Endodermal cell (in vitro differentiated cells): ENCODE measurements around the gene IGLL5. TPM values are rescaled to one million over a fixed set of nuclear protein-coding genes. Genes with fewer than 3 reads are reported as not detected.

Experiments used
- DNase-seq: peaks from one replicate; pipeline ENCODE4 v3.0.0-alpha.2; 2017
- H3K27ac ChIP-seq: 2 replicates; pipeline ENCODE4 v1.5.1; 2013; ENCODE audit warnings: mild to moderate bottlenecking, low read depth, low read length, moderate library complexity
- H3K27me3 ChIP-seq: 2 replicates; pipeline ENCODE4 v1.6.1; 2013; ENCODE audit warnings: mild to moderate bottlenecking, low read length, moderate library complexity; ENCODE audit not compliant: insufficient read depth, control insufficient read depth, poor library complexity, severe bottlenecking
- H3K36me3 ChIP-seq: 2 replicates; pipeline ENCODE4 v1.7.0; 2013; ENCODE audit warnings: mild to moderate bottlenecking, low read length, moderate library complexity; ENCODE audit not compliant: control insufficient read depth, insufficient read depth
- H3K4me1 ChIP-seq: one replicate; pipeline ENCODE4 v1.7.0; 2013; ENCODE audit warnings: low read length; ENCODE audit not compliant: control insufficient read depth, insufficient read depth
- H3K4me3 ChIP-seq: 2 replicates; pipeline ENCODE4 v1.5.1; 2013; ENCODE audit warnings: mild to moderate bottlenecking, low read length, moderate library complexity
- H3K9ac ChIP-seq: 2 replicates; pipeline ENCODE4 v1.6.1; 2013; ENCODE audit warnings: mild to moderate bottlenecking, low read length, moderate library complexity; ENCODE audit not compliant: poor library complexity, severe bottlenecking; ENCODE audit errors: extremely low read depth
- H3K9me3 ChIP-seq: 2 replicates; pipeline ENCODE4 v1.6.1; 2013; ENCODE audit warnings: mild to moderate bottlenecking, low read length, moderate library complexity; ENCODE audit not compliant: control insufficient read depth
- H3K27ac Mint-ChIP-seq: 2 replicates; pipeline ENCODE4 v1.8.0; 2020; ENCODE audit warnings: mixed read lengths
- H3K27me3 Mint-ChIP-seq: 2 replicates; pipeline ENCODE4 v1.8.0; 2021; ENCODE audit warnings: mild to moderate bottlenecking, mixed read lengths; ENCODE audit not compliant: insufficient read depth
- H3K36me3 Mint-ChIP-seq: 2 replicates; pipeline ENCODE4 v1.8.0; 2020; ENCODE audit warnings: low read depth, mixed read lengths
- H3K4me1 Mint-ChIP-seq: 2 replicates; pipeline ENCODE4 v1.8.0; 2020; ENCODE audit warnings: mixed read lengths
- H3K4me3 Mint-ChIP-seq: 2 replicates; pipeline ENCODE4 v1.8.0; 2020; ENCODE audit warnings: mild to moderate bottlenecking, moderate library complexity, mixed read lengths
- H3K9me3 Mint-ChIP-seq: 2 replicates; pipeline ENCODE4 v1.8.0; 2020; ENCODE audit warnings: mild to moderate bottlenecking, mixed read lengths
- CTCF ChIP-seq: fragments of 200-600 bp; sonication (generic); conservative IDR thresholded peaks from 2 replicates; pipeline ENCODE4 v1.5.0; 2021; ENCODE audit warnings: antibody characterized with exemption, mild to moderate bottlenecking
- WGBS, 2 experiments: methylation state at CpG; one replicate each; pipeline versions ENCODE4 v1.1.5 to v1.1.7; 2013; ENCODE audit warnings: missing lambda C conversion rate in 2 of 2, mixed read lengths in 1 of 2; ENCODE audit not compliant: insufficient coverage in 1 of 2, insufficient read length in 1 of 2; 5-methylcytosine and 5-hydroxymethylcytosine counted together
- total RNA-seq, 2 donors: library from RNA; stranded (reverse); fragmentation: NEBNext Ultra II Directional in 1 of 2; extraction: Animal tissue kit (Norgen Biotek cat#: 25700) in 1 of 2; gene quantifications; 2 replicates in 1 of 2; 3 replicates in 1 of 2; pipeline ENCODE4 v1.2.1, GENCODE V29; 2021

The IGLL5 gene
- total RNA-seq, 2 donors from 2014 or later, result not detected

GRCh38 chr22:22936915-22937656, 49.5 kb downstream of the IGLL5 start:
- Mint-ChIP-seq H3K4me1 (peaks cover 3% of the 10 kb centered on the region), H3K27me3 (peaks cover 11% of the 10 kb centered on the region), H3K9me3 (no peaks in the 10 kb centered on the region), H3K4me3 (no peak overlapping the region), H3K36me3 (no peaks in the 10 kb centered on the region), H3K27ac (no peak overlapping the region)
- WGBS, 2 experiments, result 72 to 88% methylated on average over 4 to 5 of the region's 6 CpGs
- TF ChIP-seq CTCF, result no peak
- H3K9ac ChIP-seq, result no peak overlapping the region
- H3K9me3 ChIP-seq, result no peaks in the 10 kb centered on the region
- H3K36me3 ChIP-seq, result no peaks in the 10 kb centered on the region
- no peak overlapping the region for H3K4me3 ChIP-seq
- no peak for DNase-seq
- H3K27me3 ChIP-seq, result peaks cover 4% of the 10 kb centered on the region
- H3K4me1 ChIP-seq, result no peaks in the 10 kb centered on the region
- no peak overlapping the region for H3K27ac ChIP-seq

GRCh38 chr22:22937894-22938480, 50.4 kb downstream of the IGLL5 start:
- Mint-ChIP-seq H3K27me3 (peaks cover 12% of the 10 kb centered on the region), H3K4me3 (no peak overlapping the region), H3K27ac (no peak overlapping the region), H3K9me3 (no peaks in the 10 kb centered on the region), H3K4me1 (peaks cover 3% of the 10 kb centered on the region), H3K36me3 (no peaks in the 10 kb centered on the region)
- no peak for TF ChIP-seq CTCF
- WGBS, 2 experiments, result 86 to 91% methylated on average over 2 to 3 of the region's 3 CpGs
- Histone ChIP-seq H3K9ac (no peak overlapping the region), H3K36me3 (no peaks in the 10 kb centered on the region), H3K4me3 (no peak overlapping the region), H3K9me3 (no peaks in the 10 kb centered on the region), H3K4me1 (no peaks in the 10 kb centered on the region), H3K27me3 (peaks cover 4% of the 10 kb centered on the region), H3K27ac (no peak overlapping the region)
- no peak for DNase-seq

GRCh38 chr22:22938672-22939587, 51.3 kb downstream of the IGLL5 start:
- no peaks in the 10 kb centered on the region for H3K36me3 ChIP-seq
- no peak overlapping the region for H3K27ac ChIP-seq
- no peaks in the 10 kb centered on the region for H3K36me3 Mint-ChIP-seq
- H3K9me3 ChIP-seq, result no peaks in the 10 kb centered on the region
- 71 to 97% methylated on average over 6 to 8 of the region's 8 CpGs for WGBS, 2 experiments
- no peaks in the 10 kb centered on the region for H3K9me3 Mint-ChIP-seq
- H3K27me3 ChIP-seq, result peaks cover 4% of the 10 kb centered on the region
- no peak for DNase-seq
- H3K27ac Mint-ChIP-seq, result no peak overlapping the region
- no peak for TF ChIP-seq CTCF
- no peak overlapping the region for H3K9ac ChIP-seq
- peaks cover 3% of the 10 kb centered on the region for H3K4me1 Mint-ChIP-seq
- H3K4me3 Mint-ChIP-seq, result no peak overlapping the region
- no peak overlapping the region for H3K4me3 ChIP-seq
- no peaks in the 10 kb centered on the region for H3K4me1 ChIP-seq
- H3K27me3 Mint-ChIP-seq, result peaks cover 12% of the 10 kb centered on the region
